ENCODE measurements around the gene GALNT9. TPM values are rescaled to one million over a fixed set of nuclear protein-coding genes. Genes with fewer than 3 reads are reported as not detected.

Gene GALNT9
- polyA plus RNA-seq, 1 donor: 4.5 TPM

- Histone ChIP-seq H3K36me3 (ENCODE audit: control insufficient read depth, insufficient read depth, low read length) (no peaks in the 10 kb centered on the region), H3K4me3 (ENCODE audit: low read length) (no peak overlapping the region), H3K9me3 (ENCODE audit: control insufficient read depth, low read depth, low read length) (no peaks in the 10 kb centered on the region), H3K4me1 (ENCODE audit: control insufficient read depth, insufficient read depth, low read length) (no peaks in the 10 kb centered on the region), H3K27me3 (ENCODE audit: control insufficient read depth, insufficient read depth, low read length) (peaks cover 14% of the 10 kb centered on the region), H3K27ac (ENCODE audit: low read length) (no peak overlapping the region)
- no peak for DNase-seq
- no CpG with 5 or more reads among the region's 10 CpGs for WGBS (ENCODE audit: insufficient coverage, low lambda C conversion rate)
Measured at GRCh38 chr12:132318135-132318534, 11.3 kb downstream of the GALNT9 start.

DNA sequence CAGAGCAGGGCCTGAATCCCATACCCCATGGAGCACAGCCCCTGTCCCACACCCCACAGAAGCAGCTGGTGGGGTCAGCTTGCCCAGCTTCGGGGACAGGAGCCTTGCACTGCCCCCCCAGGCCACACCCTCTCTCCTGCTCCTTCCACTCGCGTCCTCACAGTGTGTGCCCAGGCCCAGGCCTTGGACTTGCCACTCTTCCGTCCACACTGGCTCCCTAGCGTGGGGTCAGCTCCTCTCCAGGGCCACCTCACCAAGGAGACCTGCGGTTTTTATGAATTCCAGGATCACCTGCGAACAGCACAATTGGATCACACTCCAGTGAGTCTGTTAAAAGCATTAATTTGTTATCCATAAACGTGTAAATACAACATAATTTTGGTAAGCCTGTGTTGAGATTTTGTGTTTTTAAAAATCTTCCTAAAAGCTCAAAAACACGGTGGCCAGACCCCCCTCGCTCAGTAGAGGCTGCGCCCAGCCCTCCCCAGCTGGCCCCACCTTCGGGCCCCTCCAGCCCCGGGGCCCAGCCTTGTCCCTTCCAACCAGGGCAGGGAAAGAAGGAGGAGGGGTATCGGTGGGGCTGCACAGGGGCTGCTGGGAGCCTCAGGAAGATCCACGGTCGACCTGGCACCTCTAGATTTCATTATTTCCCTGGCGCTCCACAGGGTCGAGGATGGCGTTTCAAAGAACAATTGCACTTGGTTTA, 12.0 kb downstream of the GALNT9 start:
- Histone ChIP-seq H3K27me3 (ENCODE audit: control insufficient read depth, insufficient read depth, low read length) (peaks cover 6% of the 10 kb centered on the region), H3K4me3 (ENCODE audit: low read length) (no peak overlapping the region), H3K4me1 (ENCODE audit: control insufficient read depth, insufficient read depth, low read length) (no peaks in the 10 kb centered on the region), H3K36me3 (ENCODE audit: control insufficient read depth, insufficient read depth, low read length) (no peaks in the 10 kb centered on the region), H3K9me3 (ENCODE audit: control insufficient read depth, low read depth, low read length) (no peaks in the 10 kb centered on the region), H3K27ac (ENCODE audit: low read length) (no peak overlapping the region)
- no CpG with 5 or more reads among the region's 19 CpGs for WGBS (ENCODE audit: insufficient coverage, low lambda C conversion rate)
- no peak for DNase-seq

- Histone ChIP-seq H3K27ac (ENCODE audit: low read length) (no peak overlapping the region), H3K36me3 (ENCODE audit: control insufficient read depth, insufficient read depth, low read length) (no peaks in the 10 kb centered on the region), H3K9me3 (ENCODE audit: control insufficient read depth, low read depth, low read length) (peaks cover under 1% of the 10 kb centered on the region), H3K27me3 (ENCODE audit: control insufficient read depth, insufficient read depth, low read length) (peaks cover 4% of the 10 kb centered on the region), H3K4me3 (ENCODE audit: low read length) (no peak overlapping the region), H3K4me1 (ENCODE audit: control insufficient read depth, insufficient read depth, low read length) (no peaks in the 10 kb centered on the region)
- no peak for DNase-seq
- WGBS (ENCODE audit: insufficient coverage, low lambda C conversion rate): 72% methylated on average over 2 of the region's 17 CpGs
Measured at GRCh38 chr12:132316497-132317232, 12.7 kb downstream of the GALNT9 start.

DNA sequence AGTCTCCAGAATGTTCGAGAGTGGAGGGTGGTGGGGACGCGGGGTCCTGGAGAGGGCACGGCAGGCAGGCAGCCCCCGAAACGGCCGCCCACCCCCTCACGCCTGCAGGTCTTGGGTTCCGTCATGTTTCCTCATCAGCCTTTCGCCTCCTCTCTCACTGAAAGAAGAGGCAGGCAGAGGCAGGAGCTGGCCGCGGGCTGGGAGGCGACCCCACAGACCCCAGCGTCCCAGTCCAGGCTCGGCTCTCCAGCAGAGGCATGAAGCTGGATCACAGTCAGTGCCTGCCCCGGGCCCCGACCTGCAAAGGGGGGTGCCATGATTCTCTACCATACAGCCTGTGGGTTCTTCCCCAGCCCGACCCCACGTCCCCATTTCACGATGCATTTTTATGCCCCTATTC, 13.4 kb downstream of the GALNT9 start:
- Histone ChIP-seq H3K9me3 (ENCODE audit: control insufficient read depth, low read depth, low read length) (peaks cover 7% of the 10 kb centered on the region), H3K27ac (ENCODE audit: low read length) (no peak overlapping the region), H3K4me3 (ENCODE audit: low read length) (no peak overlapping the region), H3K4me1 (ENCODE audit: control insufficient read depth, insufficient read depth, low read length) (no peaks in the 10 kb centered on the region), H3K27me3 (ENCODE audit: control insufficient read depth, insufficient read depth, low read length) (peaks cover 4% of the 10 kb centered on the region), H3K36me3 (ENCODE audit: control insufficient read depth, insufficient read depth, low read length) (no peaks in the 10 kb centered on the region)
- WGBS (ENCODE audit: insufficient coverage, low lambda C conversion rate): 100% methylated on average over 3 of the region's 20 CpGs
- DNase-seq: no peak

GRCh38 chr12:132315507-132315906, 13.9 kb downstream of the GALNT9 start:
- no peaks in the 10 kb centered on the region for H3K36me3 ChIP-seq (ENCODE audit: control insufficient read depth, insufficient read depth, low read length)
- no peak overlapping the region for H3K4me3 ChIP-seq (ENCODE audit: low read length)
- peaks cover 4% of the 10 kb centered on the region for H3K27me3 ChIP-seq (ENCODE audit: control insufficient read depth, insufficient read depth, low read length)
- peaks cover 10% of the 10 kb centered on the region for H3K9me3 ChIP-seq (ENCODE audit: control insufficient read depth, low read depth, low read length)
- WGBS (ENCODE audit: insufficient coverage, low lambda C conversion rate): no CpG with 5 or more reads among the region's 19 CpGs
- H3K4me1 ChIP-seq (ENCODE audit: control insufficient read depth, insufficient read depth, low read length): no peaks in the 10 kb centered on the region
- no peak for DNase-seq
- no peak overlapping the region for H3K27ac ChIP-seq (ENCODE audit: low read length)

DNA sequence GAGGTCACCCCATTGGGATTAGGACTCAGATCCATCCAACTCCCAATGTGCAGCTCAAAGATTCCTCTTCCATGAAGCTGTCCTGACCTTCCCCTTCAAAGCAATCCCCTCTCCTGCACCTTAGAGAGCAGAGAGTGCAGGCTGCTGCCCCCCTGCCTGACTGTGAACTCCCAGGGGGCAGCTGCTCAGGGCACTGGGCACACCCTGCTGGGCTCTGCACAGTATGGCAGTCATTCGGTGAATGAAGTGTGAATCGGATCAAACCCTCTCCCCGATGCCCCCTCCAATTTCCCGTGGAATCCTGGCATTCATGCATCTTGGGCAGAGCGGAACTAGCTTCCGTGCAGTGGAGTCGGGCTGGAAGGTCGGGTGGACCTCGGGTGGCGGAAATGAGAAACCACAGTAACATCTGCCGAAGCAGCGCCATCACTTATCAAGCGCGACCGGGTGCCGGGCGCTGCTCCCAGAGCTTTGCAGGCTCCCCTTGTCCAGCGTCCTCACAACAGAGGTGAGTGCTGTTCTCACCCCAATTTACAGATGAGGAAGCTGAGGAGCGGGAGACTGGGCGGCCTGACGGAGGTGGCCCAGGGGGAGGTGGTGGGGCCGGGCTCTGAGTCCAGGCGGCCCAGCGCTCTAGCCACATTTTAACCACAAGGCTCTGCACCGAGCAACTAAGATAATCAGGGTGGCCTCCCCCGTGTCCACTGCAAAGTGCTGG, 14.7 kb downstream of the GALNT9 start:
- Histone ChIP-seq H3K9me3 (ENCODE audit: control insufficient read depth, low read depth, low read length) (peaks cover 10% of the 10 kb centered on the region), H3K4me1 (ENCODE audit: control insufficient read depth, insufficient read depth, low read length) (no peaks in the 10 kb centered on the region), H3K4me3 (ENCODE audit: low read length) (no peak overlapping the region), H3K36me3 (ENCODE audit: control insufficient read depth, insufficient read depth, low read length) (no peaks in the 10 kb centered on the region), H3K27ac (ENCODE audit: low read length) (no peak overlapping the region), H3K27me3 (ENCODE audit: control insufficient read depth, insufficient read depth, low read length) (peaks cover 4% of the 10 kb centered on the region)
- DNase-seq: no peak
- WGBS (ENCODE audit: insufficient coverage, low lambda C conversion rate): no CpG with 5 or more reads among the region's 26 CpGs

- Histone ChIP-seq H3K9me3 (ENCODE audit: control insufficient read depth, low read depth, low read length) (peaks cover 10% of the 10 kb centered on the region), H3K27ac (ENCODE audit: low read length) (no peak overlapping the region), H3K36me3 (ENCODE audit: control insufficient read depth, insufficient read depth, low read length) (no peaks in the 10 kb centered on the region), H3K4me1 (ENCODE audit: control insufficient read depth, insufficient read depth, low read length) (no peaks in the 10 kb centered on the region), H3K4me3 (ENCODE audit: low read length) (no peak overlapping the region), H3K27me3 (ENCODE audit: control insufficient read depth, insufficient read depth, low read length) (peaks cover 4% of the 10 kb centered on the region)
- no peak for DNase-seq
- WGBS (ENCODE audit: insufficient coverage, low lambda C conversion rate): no CpG with 5 or more reads among the region's 2 CpGs
Measured at GRCh38 chr12:132314035-132314434, 15.4 kb downstream of the GALNT9 start.

DNA sequence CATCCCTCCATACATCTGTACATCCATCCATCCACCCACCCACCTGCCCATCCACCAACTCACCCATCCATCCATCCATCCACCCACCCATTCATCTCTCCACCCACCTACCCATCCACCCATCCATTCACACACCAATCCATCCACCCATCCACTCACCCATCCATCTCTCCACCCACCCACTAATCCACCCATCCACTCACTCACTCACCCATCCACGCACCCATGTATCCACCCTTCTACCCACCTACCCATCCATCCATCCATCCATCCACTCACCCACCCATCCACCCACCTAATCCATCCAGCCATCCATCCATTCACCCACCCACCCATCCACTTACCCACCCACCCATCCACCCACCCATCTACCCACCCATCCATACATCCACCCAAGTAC, 16.2 kb downstream of the GALNT9 start:
- Histone ChIP-seq H3K9me3 (ENCODE audit: control insufficient read depth, low read depth, low read length) (peaks cover 10% of the 10 kb centered on the region), H3K4me1 (ENCODE audit: control insufficient read depth, insufficient read depth, low read length) (no peaks in the 10 kb centered on the region), H3K27ac (ENCODE audit: low read length) (no peak overlapping the region), H3K36me3 (ENCODE audit: control insufficient read depth, insufficient read depth, low read length) (no peaks in the 10 kb centered on the region), H3K27me3 (ENCODE audit: control insufficient read depth, insufficient read depth, low read length) (peaks cover 4% of the 10 kb centered on the region), H3K4me3 (ENCODE audit: low read length) (no peak overlapping the region)
- WGBS (ENCODE audit: insufficient coverage, low lambda C conversion rate): no CpG with 5 or more reads among the region's 1 CpG
- DNase-seq: no peak

DNA sequence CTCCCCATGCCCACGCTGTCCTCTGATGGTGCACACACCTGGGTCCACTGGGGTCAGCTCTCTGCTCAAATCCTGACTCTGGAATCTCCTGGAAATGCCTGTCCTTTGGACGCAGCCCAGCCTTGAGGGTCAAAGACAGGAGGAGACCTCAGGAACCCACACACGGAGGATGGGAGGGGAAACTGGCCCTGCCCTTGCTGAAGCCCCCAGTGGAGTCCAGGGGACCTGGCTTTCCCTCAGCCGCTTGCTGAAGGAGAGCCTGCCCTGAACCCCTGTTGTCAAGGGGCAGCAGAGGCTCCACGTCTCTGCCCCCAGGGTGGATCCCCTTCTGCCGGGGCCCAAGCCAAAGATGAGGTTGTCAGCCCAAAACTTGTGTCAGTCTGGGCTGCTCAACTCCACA, 16.9 kb downstream of the GALNT9 start:
- no peak overlapping the region for H3K4me3 ChIP-seq (ENCODE audit: low read length)
- no CpG with 5 or more reads among the region's 6 CpGs for WGBS (ENCODE audit: insufficient coverage, low lambda C conversion rate)
- no peaks in the 10 kb centered on the region for H3K4me1 ChIP-seq (ENCODE audit: control insufficient read depth, insufficient read depth, low read length)
- H3K36me3 ChIP-seq (ENCODE audit: control insufficient read depth, insufficient read depth, low read length): no peaks in the 10 kb centered on the region
- H3K27me3 ChIP-seq (ENCODE audit: control insufficient read depth, insufficient read depth, low read length): peaks cover 4% of the 10 kb centered on the region
- H3K9me3 ChIP-seq (ENCODE audit: control insufficient read depth, low read depth, low read length): peaks cover 10% of the 10 kb centered on the region
- DNase-seq: no peak
- no peak overlapping the region for H3K27ac ChIP-seq (ENCODE audit: low read length)

DNA sequence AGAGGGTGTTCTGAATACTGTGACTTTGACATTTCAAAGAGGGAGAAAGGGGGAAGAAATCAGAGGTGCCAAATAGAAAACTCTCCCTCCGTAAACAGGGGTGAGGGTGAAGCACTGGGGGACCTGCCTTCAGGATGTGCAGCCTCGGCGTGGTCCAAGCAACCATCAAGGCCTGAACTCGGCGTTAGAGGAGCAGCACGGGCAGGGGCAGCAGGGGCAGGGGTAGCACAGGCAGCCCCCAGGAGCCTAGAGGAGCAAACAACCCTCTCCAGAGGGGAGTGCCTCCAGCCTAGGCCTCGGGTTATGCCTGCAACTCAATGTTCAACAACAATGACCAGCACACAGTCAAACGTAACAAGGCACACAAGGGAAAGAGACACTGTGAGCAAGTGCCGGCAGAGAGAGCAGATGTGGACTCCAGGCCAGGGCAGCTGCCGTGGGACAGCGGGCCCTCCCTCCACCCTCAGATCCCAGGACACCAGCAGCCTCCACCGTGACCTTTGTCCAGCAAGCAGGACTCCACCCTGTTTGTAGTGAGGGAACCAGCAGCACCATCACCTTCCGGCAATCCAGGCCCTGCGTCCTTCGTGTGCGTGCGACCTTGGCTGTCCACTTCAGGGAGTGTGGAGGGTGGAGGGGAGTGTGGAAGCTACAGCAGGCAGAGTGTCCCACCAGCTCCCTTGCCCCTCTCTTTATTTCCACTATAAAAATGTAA, 18.0 kb downstream of the GALNT9 start:
- Histone ChIP-seq H3K4me1 (ENCODE audit: control insufficient read depth, insufficient read depth, low read length) (no peaks in the 10 kb centered on the region), H3K36me3 (ENCODE audit: control insufficient read depth, insufficient read depth, low read length) (no peaks in the 10 kb centered on the region), H3K9me3 (ENCODE audit: control insufficient read depth, low read depth, low read length) (peaks cover 10% of the 10 kb centered on the region), H3K27ac (ENCODE audit: low read length) (no peak overlapping the region), H3K27me3 (ENCODE audit: control insufficient read depth, insufficient read depth, low read length) (peaks cover 4% of the 10 kb centered on the region), H3K4me3 (ENCODE audit: low read length) (no peak overlapping the region)
- no peak for DNase-seq
- no CpG with 5 or more reads among the region's 17 CpGs for WGBS (ENCODE audit: insufficient coverage, low lambda C conversion rate)

Data from large intestine (tissue), 3 donors.